Hepatocyte (in vitro differentiated cells): Measurements from ENCODE around the gene SRMS.

Experiments used
- CTCF ChIP-seq: fragments of 200-600 bp; sonication (generic); IDR thresholded peaks from 2 replicates; pipeline ENCODE4 v1.5.1; 2016; ENCODE audit warnings: antibody characterized with exemption, mild to moderate bottlenecking; ENCODE audit not compliant: poor library complexity
- EZH2 ChIP-seq: fragments of 200-600 bp; sonication (generic); IDR thresholded peaks from 2 replicates; pipeline ENCODE4 v1.6.1; 2016; ENCODE audit warnings: antibody characterized with exemption, mild to moderate bottlenecking, borderline replicate concordance

- no peak for TF ChIP-seq EZH2
- TF ChIP-seq CTCF = no peak
Measured at GRCh38 chr20:63582382-63583063, 35.0 kb upstream of the SRMS start.
